Parathyroid adenoma (tissue), 2 donors: ENCODE measurements around the gene UHRF2.

ENCODE experiments used
- H2AFZ ChIP-seq: fragments of 300-600 bp; sonication (generic); one replicate; pipeline ENCODE4 v1.7.0; 2017; ENCODE audit warnings: antibody characterized with exemption, mild to moderate bottlenecking
- H3K27ac ChIP-seq: fragments of 300-600 bp; sonication (generic); one replicate; pipeline ENCODE4 v1.7.0; 2017
- H3K27me3 ChIP-seq: fragments of 300-600 bp; sonication (generic); one replicate; pipeline ENCODE4 v1.7.0; 2017; ENCODE audit warnings: low read length; ENCODE audit not compliant: control insufficient read depth, insufficient read depth
- H3K36me3 ChIP-seq: fragments of 300-600 bp; sonication (generic); one replicate; pipeline ENCODE4 v1.7.0; 2017; ENCODE audit warnings: low read length; ENCODE audit not compliant: control insufficient read depth, insufficient read depth
- H3K4me1 ChIP-seq: fragments of 300-600 bp; sonication (generic); one replicate; pipeline ENCODE4 v1.7.0; 2017; ENCODE audit warnings: control low read depth
- H3K4me2 ChIP-seq: fragments of 300-600 bp; sonication (generic); one replicate; pipeline ENCODE4 v1.7.0; 2017; ENCODE audit warnings: low read length
- H3K4me3 ChIP-seq: fragments of 300-600 bp; sonication (generic); one replicate; pipeline ENCODE4 v1.7.0; 2017; ENCODE audit warnings: low read depth, low read length
- H3K79me2 ChIP-seq: fragments of 300-600 bp; sonication (generic); one replicate; pipeline ENCODE4 v1.7.0; 2017; ENCODE audit warnings: control low read depth
- H3K9ac ChIP-seq: fragments of 300-600 bp; sonication (generic); one replicate; pipeline ENCODE4 v1.7.0; 2017; ENCODE audit warnings: mild to moderate bottlenecking
- H3K9me3 ChIP-seq: fragments of 300-600 bp; sonication (generic); one replicate; pipeline ENCODE4 v1.7.0; 2017; ENCODE audit warnings: low read length; ENCODE audit not compliant: control insufficient read depth
- TF ChIP-seq, protein P1 (sequence below): fragments of 300-600 bp; sonication (generic); IDR thresholded peaks from one replicate; pipeline ENCODE4 v1.7.0; 2017; ENCODE audit warnings: antibody characterized with exemption, mild to moderate bottlenecking
- donor health status: primary hyperparathyroidism.

Gene UHRF2

DNA sequence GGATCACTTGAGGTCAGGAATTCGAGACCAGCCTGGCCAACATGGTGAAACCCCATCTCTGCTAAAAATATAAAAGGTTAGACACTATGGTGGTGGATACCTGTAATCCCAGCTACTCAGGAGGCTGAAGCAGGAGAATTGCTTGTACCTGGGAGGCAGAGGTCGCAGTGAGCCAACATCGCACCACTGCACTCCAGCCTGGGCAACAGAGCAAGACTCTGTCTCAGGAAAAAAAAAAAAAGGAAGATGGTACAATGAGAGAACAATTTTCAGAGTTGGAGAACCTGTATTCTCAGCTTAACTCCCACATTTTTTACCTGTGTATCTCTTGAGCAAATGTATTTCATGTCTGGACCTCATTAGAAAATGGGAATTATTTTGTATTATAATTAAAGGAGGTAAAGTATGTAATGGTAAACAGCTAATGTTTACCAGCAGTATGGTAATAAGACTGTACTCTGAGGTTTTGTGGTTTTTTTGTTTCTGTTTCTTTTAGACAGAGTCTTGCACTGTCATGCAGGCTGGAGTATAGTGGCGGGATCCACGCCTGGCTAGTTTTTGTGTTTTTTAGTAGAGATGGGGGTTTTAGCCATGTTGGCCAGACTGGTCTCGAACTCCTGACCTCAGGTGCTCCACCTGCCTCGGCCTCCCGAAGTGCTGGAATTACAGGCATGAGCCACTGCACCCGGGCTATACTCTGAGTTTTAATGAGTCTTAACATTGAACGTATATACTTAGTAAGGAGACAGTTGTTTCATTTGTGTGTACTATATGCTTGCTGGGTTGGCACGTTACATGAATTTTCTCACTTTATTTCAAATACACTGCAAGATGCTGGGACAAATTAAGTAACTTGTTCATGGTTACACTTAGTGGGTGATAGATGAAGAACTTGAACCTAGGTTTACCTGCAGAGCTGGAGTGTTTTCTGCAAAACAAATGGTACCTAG lies 16.2 kb downstream of the UHRF2 start:
- H3K4me1 ChIP-seq, result no peaks in the 10 kb centered on the region

DNA sequence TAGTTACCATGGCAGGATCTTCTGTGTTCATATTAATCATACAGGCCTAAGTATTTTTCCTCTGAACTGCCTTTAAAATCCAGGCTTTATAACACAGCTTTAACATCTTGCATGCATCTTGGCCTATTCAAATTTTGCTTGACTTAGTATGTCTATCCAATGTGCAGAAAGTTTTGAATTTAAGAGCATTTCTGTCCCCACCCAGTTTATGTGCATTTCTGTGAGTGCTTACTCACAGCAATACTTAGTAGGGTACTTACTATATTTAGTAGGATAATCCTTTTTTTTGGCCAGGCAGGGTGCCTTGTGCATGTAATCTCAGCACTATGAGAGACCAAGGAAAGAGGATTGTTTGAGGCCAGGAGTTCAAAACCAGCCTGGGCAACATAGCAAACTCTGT lies 18.0 kb downstream of the UHRF2 start:
- Histone ChIP-seq H3K9me3 (no peaks in the 10 kb centered on the region), H3K27me3 (no peaks in the 10 kb centered on the region), H3K9ac (no peak overlapping the region), H3K36me3 (no peaks in the 10 kb centered on the region), H3K4me2 (no peak overlapping the region), H2AFZ (no peak overlapping the region), H3K4me1 (no peaks in the 10 kb centered on the region), H3K4me3 (no peak overlapping the region), H3K27ac (no peak overlapping the region), H3K79me2 (peaks cover 22% of the 10 kb centered on the region)
- TF ChIP-seq, protein P1, sequence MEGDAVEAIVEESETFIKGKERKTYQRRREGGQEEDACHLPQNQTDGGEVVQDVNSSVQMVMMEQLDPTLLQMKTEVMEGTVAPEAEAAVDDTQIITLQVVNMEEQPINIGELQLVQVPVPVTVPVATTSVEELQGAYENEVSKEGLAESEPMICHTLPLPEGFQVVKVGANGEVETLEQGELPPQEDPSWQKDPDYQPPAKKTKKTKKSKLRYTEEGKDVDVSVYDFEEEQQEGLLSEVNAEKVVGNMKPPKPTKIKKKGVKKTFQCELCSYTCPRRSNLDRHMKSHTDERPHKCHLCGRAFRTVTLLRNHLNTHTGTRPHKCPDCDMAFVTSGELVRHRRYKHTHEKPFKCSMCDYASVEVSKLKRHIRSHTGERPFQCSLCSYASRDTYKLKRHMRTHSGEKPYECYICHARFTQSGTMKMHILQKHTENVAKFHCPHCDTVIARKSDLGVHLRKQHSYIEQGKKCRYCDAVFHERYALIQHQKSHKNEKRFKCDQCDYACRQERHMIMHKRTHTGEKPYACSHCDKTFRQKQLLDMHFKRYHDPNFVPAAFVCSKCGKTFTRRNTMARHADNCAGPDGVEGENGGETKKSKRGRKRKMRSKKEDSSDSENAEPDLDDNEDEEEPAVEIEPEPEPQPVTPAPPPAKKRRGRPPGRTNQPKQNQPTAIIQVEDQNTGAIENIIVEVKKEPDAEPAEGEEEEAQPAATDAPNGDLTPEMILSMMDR, result no peak

More for the DNA sequence above, 16.2 kb downstream of the UHRF2 start:
- H3K4me3 ChIP-seq, result no peak overlapping the region
- TF ChIP-seq, protein P1, result no peak
- H3K27ac ChIP-seq, result no peak overlapping the region
- H2AFZ ChIP-seq, result no peak overlapping the region
- no peaks in the 10 kb centered on the region for H3K9me3 ChIP-seq
- H3K79me2 ChIP-seq, result peaks cover 13% of the 10 kb centered on the region
- H3K27me3 ChIP-seq, result no peaks in the 10 kb centered on the region
- no peak overlapping the region for H3K9ac ChIP-seq
- no peak overlapping the region for H3K4me2 ChIP-seq
- no peaks in the 10 kb centered on the region for H3K36me3 ChIP-seq

DNA sequence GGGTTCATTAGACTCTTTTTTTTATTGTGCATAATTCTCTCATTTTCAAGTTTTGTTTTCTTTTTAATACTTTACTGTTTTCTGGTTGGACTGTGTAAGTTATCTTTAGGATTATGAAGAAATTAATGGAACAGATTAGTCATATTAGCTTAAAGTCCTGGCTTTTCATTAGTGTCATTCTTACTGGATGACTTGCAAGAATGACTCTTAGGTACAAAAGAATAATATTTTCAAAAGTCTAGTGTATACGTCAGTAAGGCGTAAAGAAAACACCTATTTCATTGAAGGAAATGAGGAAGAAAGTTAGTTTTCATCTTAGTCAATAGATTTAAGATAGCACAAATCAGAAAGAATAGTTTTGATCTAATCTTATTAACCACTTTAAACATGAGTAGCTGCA lies 20.4 kb downstream of the UHRF2 start:
- no peak overlapping the region for H2AFZ ChIP-seq
- no peaks in the 10 kb centered on the region for H3K27me3 ChIP-seq
- no peaks in the 10 kb centered on the region for H3K4me1 ChIP-seq
- TF ChIP-seq, protein P1, result no peak
- no peak overlapping the region for H3K9ac ChIP-seq
- H3K9me3 ChIP-seq, result no peaks in the 10 kb centered on the region
- no peak overlapping the region for H3K4me2 ChIP-seq
- H3K36me3 ChIP-seq, result no peaks in the 10 kb centered on the region
- no peak overlapping the region for H3K27ac ChIP-seq
- H3K79me2 ChIP-seq, result peaks cover 26% of the 10 kb centered on the region
- H3K4me3 ChIP-seq, result no peak overlapping the region

DNA sequence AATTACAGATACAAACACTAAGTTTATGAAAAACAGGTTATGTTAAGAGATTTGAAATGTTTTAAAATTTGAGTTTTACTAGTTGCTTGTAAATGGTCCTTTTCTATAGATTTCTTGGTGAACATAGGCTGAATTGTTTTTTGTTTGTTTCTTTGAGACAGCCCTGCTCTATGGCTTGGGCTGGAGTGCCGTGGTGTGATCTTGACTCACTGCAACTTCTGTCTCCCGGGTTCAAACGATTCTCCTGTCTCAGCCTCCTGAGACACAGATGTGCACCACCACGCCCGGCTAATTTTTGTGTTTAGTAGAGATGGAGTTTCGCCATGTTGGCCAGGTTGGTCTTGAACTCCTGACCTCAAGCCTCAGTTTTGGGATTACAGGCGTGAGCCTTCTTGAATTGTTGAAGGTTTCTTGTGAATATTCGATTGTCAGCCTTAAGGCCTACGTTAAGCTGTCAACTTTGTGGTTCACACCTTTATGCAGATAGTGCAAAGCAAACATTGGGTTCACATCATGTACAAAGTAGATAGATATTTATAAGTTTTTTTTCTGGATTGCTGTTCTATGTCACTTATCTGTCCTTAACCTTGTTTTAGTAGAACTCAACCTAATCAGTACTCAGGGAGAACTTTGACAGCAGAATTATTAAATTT lies 26.2 kb downstream of the UHRF2 start:
- Histone ChIP-seq H3K27ac (no peak overlapping the region), H3K4me3 (no peak overlapping the region), H3K79me2 (peaks cover 30% of the 10 kb centered on the region), H3K9ac (no peak overlapping the region), H3K9me3 (no peaks in the 10 kb centered on the region), H3K4me1 (no peaks in the 10 kb centered on the region), H2AFZ (no peak overlapping the region), H3K4me2 (no peak overlapping the region), H3K27me3 (no peaks in the 10 kb centered on the region), H3K36me3 (no peaks in the 10 kb centered on the region)
- TF ChIP-seq, protein P1, result no peak
